Mesenchymal stem cell (in vitro differentiated cells and primary cell): ENCODE measurements around the gene MYOT.
A peak's percentile ranks its signal among the peaks of the same experiment; 100 is the strongest.

ENCODE experiments used
- DNase-seq: peaks from one replicate; pipeline ENCODE4 v3.0.0-alpha.2; 2013
- H2AFZ ChIP-seq: one replicate; pipeline ENCODE4 v1.6.1; 2013; ENCODE audit warnings: low read depth, mild to moderate bottlenecking, control low read depth, inconsistent platforms, low read length, moderate library complexity
- H2AK5ac ChIP-seq: 2 replicates; pipeline ENCODE4 v1.6.1; 2013; ENCODE audit warnings: low read length, moderate library complexity, mild to moderate bottlenecking, inconsistent platforms; ENCODE audit not compliant: severe bottlenecking
- H2BK120ac ChIP-seq: one replicate; pipeline ENCODE4 v1.6.1; 2013; ENCODE audit warnings: low read depth, mild to moderate bottlenecking, inconsistent platforms, low read length, moderate library complexity
- H2BK12ac ChIP-seq, 2 experiments: one replicate each; pipeline ENCODE4 v1.6.1; 2013; ENCODE audit warnings: inconsistent platforms in 2 of 2, low read length in 2 of 2, mild to moderate bottlenecking in 2 of 2, moderate library complexity in 2 of 2, control low read depth in 1 of 2
- H2BK15ac ChIP-seq: one replicate; pipeline ENCODE4 v1.6.1; 2013; ENCODE audit warnings: mild to moderate bottlenecking, low read depth, inconsistent platforms; ENCODE audit not compliant: poor library complexity, severe bottlenecking
- H2BK5ac ChIP-seq: 2 replicates; pipeline ENCODE4 v1.6.1; 2013; ENCODE audit warnings: low read depth, mild to moderate bottlenecking, low read length, control low read depth, inconsistent platforms; ENCODE audit not compliant: poor library complexity, severe bottlenecking
- H3K14ac ChIP-seq, 2 experiments: one replicate each; pipeline ENCODE4 v1.6.1; 2013; ENCODE audit warnings: inconsistent platforms in 2 of 2, low read length in 2 of 2, control low read depth in 1 of 2, mild to moderate bottlenecking in 1 of 2, moderate library complexity in 1 of 2
- H3K18ac ChIP-seq, 2 experiments: one replicate each; pipeline ENCODE4 v1.6.1; 2013; ENCODE audit warnings: inconsistent platforms in 2 of 2, low read length in 2 of 2, control low read depth in 1 of 2, low read depth in 1 of 2, mild to moderate bottlenecking in 1 of 2
- H3K23ac ChIP-seq, 2 experiments: one replicate each; pipeline ENCODE4 v1.6.1; 2013; ENCODE audit warnings: inconsistent platforms in 2 of 2, low read length in 2 of 2, mild to moderate bottlenecking in 2 of 2, moderate library complexity in 2 of 2, control low read depth in 1 of 2
- H3K27ac ChIP-seq: 2 replicates; pipeline ENCODE4 v1.5.1; 2013; ENCODE audit warnings: mild to moderate bottlenecking, moderate library complexity, low read length, control low read depth, inconsistent platforms; ENCODE audit not compliant: poor library complexity, severe bottlenecking
- H3K27me3 ChIP-seq, 2 experiments: 2 replicates each; pipeline versions ENCODE4 v1.6.1 to v1.7.0; 2013; ENCODE audit warnings: low read length in 2 of 2, mild to moderate bottlenecking in 2 of 2, moderate library complexity in 2 of 2, control low read depth in 1 of 2, inconsistent platforms in 1 of 2; ENCODE audit not compliant: control insufficient read depth in 1 of 2, insufficient read depth in 1 of 2
- H3K36me3 ChIP-seq, 2 experiments: 2 replicates each; pipeline versions ENCODE4 v1.6.1 to v1.7.0; 2013; ENCODE audit warnings: low read length in 2 of 2, control low read depth in 1 of 2, inconsistent platforms in 1 of 2, low read depth in 1 of 2, mild to moderate bottlenecking in 1 of 2; ENCODE audit not compliant: insufficient read depth in 2 of 2, control insufficient read depth in 1 of 2
- H3K4ac ChIP-seq, 2 experiments: one replicate each; pipeline ENCODE4 v1.6.1; 2013; ENCODE audit warnings: inconsistent platforms in 2 of 2, low read length in 2 of 2, mild to moderate bottlenecking in 2 of 2, moderate library complexity in 2 of 2, control low read depth in 1 of 2, low read depth in 1 of 2
- H3K4me1 ChIP-seq: 2 replicates; pipeline ENCODE4 v1.6.1; 2013; ENCODE audit warnings: low read depth, low read length, control low read depth; ENCODE audit not compliant: control insufficient read depth, insufficient read depth
- H3K4me2 ChIP-seq: 2 replicates; pipeline ENCODE4 v1.6.1; 2013; ENCODE audit warnings: low read length, mild to moderate bottlenecking, inconsistent platforms; ENCODE audit not compliant: poor library complexity, severe bottlenecking
- H3K4me3 ChIP-seq, 2 experiments: 2 replicates each; pipeline versions ENCODE4 v1.5.1 to v1.7.0; 2013; ENCODE audit warnings: low read length in 2 of 2, mild to moderate bottlenecking in 2 of 2, control low read depth in 1 of 2, low read depth in 1 of 2; ENCODE audit not compliant: insufficient read depth in 1 of 2
- H3K79me1 ChIP-seq: replicated peaks from 2 replicates; pipeline ENCODE4 v1.6.1; 2013; ENCODE audit warnings: mild to moderate bottlenecking, control low read depth, low read length, inconsistent platforms; ENCODE audit not compliant: poor library complexity, severe bottlenecking
- H3K9ac ChIP-seq: 2 replicates; pipeline ENCODE4 v1.7.0; 2013; ENCODE audit warnings: mild to moderate bottlenecking, low read length, moderate library complexity
- H3K9me3 ChIP-seq: 2 replicates; pipeline ENCODE4 v1.7.0; 2013; ENCODE audit warnings: mild to moderate bottlenecking, low read length; ENCODE audit not compliant: control insufficient read depth
- H4K8ac ChIP-seq: one replicate; pipeline ENCODE4 v1.6.1; 2013; ENCODE audit warnings: inconsistent platforms, mild to moderate bottlenecking, low read length, moderate library complexity
- H4K91ac ChIP-seq: one replicate; pipeline ENCODE4 v1.6.1; 2013; ENCODE audit warnings: mild to moderate bottlenecking, low read length, inconsistent platforms
- WGBS: methylation state at CpG from one replicate; pipeline ENCODE4 v1.1.7; 2013; ENCODE audit warnings: mixed read lengths; 5-methylcytosine and 5-hydroxymethylcytosine counted together

MYOT gene

DNA sequence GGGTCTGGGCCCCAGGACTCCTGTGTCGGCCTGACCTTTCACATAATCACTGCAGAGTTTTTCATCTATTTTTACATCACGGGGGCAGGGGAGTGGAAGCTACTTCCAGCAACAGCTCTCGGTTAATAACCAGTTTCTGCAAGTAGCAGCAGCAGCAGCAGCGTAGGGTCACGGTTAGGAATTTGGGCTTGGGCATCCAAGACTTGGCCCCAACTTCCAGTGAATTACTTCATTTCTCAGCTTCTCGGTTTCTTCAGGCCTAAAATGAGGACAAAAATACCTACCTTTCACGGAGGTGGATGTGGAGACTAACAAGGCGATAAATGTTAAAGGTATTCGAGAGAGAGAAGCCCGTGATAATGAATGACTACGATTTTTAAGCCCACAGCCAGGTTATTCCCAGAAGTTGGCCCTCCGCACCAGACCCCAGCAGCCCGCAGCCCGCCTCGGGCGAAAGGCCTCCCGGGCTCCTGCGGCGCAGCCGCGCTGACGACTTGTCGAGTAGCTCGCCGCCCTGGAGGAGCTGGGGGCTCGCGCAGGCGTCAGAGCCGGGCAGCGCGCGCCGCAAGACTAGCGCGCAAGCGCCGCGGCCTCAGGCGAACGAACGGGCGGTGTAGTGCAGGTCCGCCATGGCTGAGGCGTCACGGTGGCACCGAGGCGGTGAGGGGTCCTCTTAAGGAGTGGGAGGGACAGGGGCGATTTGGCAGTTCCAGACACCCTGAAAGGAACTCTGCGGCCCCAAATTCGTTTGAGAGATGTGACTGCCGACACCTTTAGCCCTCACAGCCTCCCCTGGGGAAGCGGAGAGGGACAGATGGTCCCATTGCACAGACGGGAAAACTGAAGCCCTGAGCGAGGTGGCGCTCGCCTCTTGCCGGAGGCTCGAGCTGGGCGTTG lies 21.5 kb downstream of the MYOT start, which contains the start of gene PKD2L2:
Gene PKD2L2, plus strand, starts transcription at position 595 of the 897 bp plus-strand sequence. Its CDS starts 35 bp downstream, at position 630.
- Histone ChIP-seq H3K36me3 (no peaks in the 10 kb centered on the region), H3K23ac (no peak within 1 kb of the TSS), H3K9ac (peak within 1 kb of the TSS; percentile 88), H3K79me1 (no peaks in the 10 kb centered on the region), H4K91ac (no peak within 1 kb of the TSS), H3K9me3 (no peaks in the 10 kb centered on the region), H3K4me2 (no peak within 1 kb of the TSS), H2BK15ac (no peak within 1 kb of the TSS), H2AK5ac (no peak within 1 kb of the TSS), H3K4me3 (peak within 1 kb of the TSS in 1 of 2 experiments; percentile 83), H3K4ac (no peak within 1 kb of the TSS), H4K8ac (no peak within 1 kb of the TSS), H2BK5ac (no peak within 1 kb of the TSS), H3K4me1 (no peaks in the 10 kb centered on the region), H3K14ac (no peak within 1 kb of the TSS), H3K27me3 (no peaks in the 10 kb centered on the region), H2AFZ (no peak within 1 kb of the TSS), H2BK12ac (no peak within 1 kb of the TSS), H2BK120ac (no peak within 1 kb of the TSS), H3K18ac (no peak within 1 kb of the TSS), H3K27ac (no peak within 1 kb of the TSS)
- 95% methylated on average over 59 of the region's 59 CpGs for WGBS
- DNase-seq, result no peak

DNA sequence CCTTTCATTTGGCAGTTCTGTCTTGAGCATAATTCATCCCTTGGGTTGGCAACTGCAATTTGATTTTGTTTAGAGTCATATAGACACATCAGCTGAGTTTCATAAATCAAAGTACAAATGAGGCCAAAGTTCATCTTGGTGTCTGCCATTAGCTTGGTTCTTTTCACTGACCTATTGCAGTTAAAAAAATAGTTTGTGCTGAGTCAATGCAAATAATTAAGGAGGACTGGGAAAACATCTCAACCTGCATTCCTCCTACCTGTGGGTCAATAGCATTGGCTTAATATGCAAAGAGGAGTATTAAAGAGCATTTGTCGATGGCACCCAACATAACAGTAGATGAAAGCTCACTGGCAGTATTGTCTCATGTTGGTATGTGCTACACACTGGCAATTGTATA lies 23.2 kb downstream of the MYOT start:
- no peak overlapping the region for H3K9ac ChIP-seq
- H2AK5ac ChIP-seq, result no peak overlapping the region
- no peak overlapping the region for H3K4ac ChIP-seq
- no peak overlapping the region for H3K27ac ChIP-seq
- H2BK5ac ChIP-seq, result no peak overlapping the region
- H4K91ac ChIP-seq, result no peak overlapping the region
- no peak overlapping the region for H2BK12ac ChIP-seq
- H3K4me2 ChIP-seq, result no peak overlapping the region
- no peaks in the 10 kb centered on the region for H3K4me1 ChIP-seq
- no peak overlapping the region for H3K23ac ChIP-seq
- H3K27me3 ChIP-seq, result no peaks in the 10 kb centered on the region
- H3K14ac ChIP-seq, result no peak overlapping the region
- H2AFZ ChIP-seq, result no peak overlapping the region
- H2BK15ac ChIP-seq, result no peak overlapping the region
- H3K4me3 ChIP-seq, result no peak overlapping the region
- H3K9me3 ChIP-seq, result no peaks in the 10 kb centered on the region
- H4K8ac ChIP-seq, result no peak overlapping the region
- WGBS, result 91% methylated on average over 1 of the region's 1 CpG
- DNase-seq, result no peak
- H3K79me1 ChIP-seq, result no peaks in the 10 kb centered on the region
- no peaks in the 10 kb centered on the region for H3K36me3 ChIP-seq
- no peak overlapping the region for H3K18ac ChIP-seq
- no peak overlapping the region for H2BK120ac ChIP-seq

DNA sequence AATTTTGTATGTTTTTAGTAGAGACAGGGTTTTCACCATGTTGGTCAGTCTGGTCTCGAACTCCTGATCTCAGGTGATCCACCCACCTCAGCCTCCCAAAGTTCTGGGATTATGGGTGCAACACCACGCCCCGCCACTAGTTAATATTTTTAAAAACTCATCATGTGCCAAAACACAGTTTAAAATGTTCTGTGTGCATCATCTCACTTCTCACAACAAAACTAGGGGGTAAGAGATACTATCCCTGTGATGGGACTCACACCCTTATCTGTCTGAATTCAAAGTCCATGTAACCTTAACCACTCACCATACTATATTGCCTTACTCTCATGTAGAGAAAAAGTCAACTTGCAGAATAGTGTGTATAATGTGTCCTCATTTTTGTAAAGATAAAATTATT lies 24.2 kb downstream of the MYOT start:
- H2AK5ac ChIP-seq, result no peak overlapping the region
- H3K79me1 ChIP-seq, result no peaks in the 10 kb centered on the region
- H4K8ac ChIP-seq, result no peak overlapping the region
- H3K36me3 ChIP-seq, result no peaks in the 10 kb centered on the region
- H2BK120ac ChIP-seq, result no peak overlapping the region
- H3K23ac ChIP-seq, result no peak overlapping the region
- no peak overlapping the region for H3K9ac ChIP-seq
- DNase-seq, result no peak
- no peak overlapping the region for H3K27ac ChIP-seq
- no peak overlapping the region for H2BK12ac ChIP-seq
- H3K4me2 ChIP-seq, result no peak overlapping the region
- H3K4me3 ChIP-seq, result no peak overlapping the region
- H3K18ac ChIP-seq, result no peak overlapping the region
- H2BK5ac ChIP-seq, result no peak overlapping the region
- H3K4ac ChIP-seq, result no peak overlapping the region
- no peaks in the 10 kb centered on the region for H3K27me3 ChIP-seq
- H3K4me1 ChIP-seq, result no peaks in the 10 kb centered on the region
- no peaks in the 10 kb centered on the region for H3K9me3 ChIP-seq
- H2AFZ ChIP-seq, result no peak overlapping the region
- no peak overlapping the region for H2BK15ac ChIP-seq
- no peak overlapping the region for H3K14ac ChIP-seq
- no peak overlapping the region for H4K91ac ChIP-seq
- 91% methylated on average over 3 of the region's 3 CpGs for WGBS

DNA sequence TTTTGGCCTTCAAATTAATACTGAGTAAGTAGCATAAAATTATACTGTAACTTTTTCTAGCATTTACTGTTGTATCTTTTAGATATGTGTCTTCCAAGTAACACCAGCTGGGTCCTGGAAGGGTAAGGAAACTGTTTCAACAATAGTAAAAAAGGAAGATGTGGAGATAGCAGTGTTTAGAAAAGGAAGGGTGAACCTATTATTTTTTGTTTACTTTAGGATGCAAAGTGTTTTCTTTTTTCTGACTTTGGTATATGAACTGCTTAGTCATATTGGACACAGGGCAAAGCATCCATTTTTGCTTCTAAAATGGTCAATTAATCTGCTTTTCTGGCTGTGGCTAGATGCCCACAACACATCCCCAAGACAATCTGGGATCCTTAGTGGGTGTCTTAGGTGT lies 26.9 kb downstream of the MYOT start:
- H2BK120ac ChIP-seq, result no peak overlapping the region
- peak overlapping the region in 1 of 2 experiments; percentile 21 for H3K18ac ChIP-seq
- no peak overlapping the region for H4K91ac ChIP-seq
- H3K9ac ChIP-seq, result no peak overlapping the region
- no peak overlapping the region for H3K27ac ChIP-seq
- H3K4ac ChIP-seq, result no peak overlapping the region
- H3K27me3 ChIP-seq, result no peaks in the 10 kb centered on the region
- no peaks in the 10 kb centered on the region for H3K36me3 ChIP-seq
- H3K9me3 ChIP-seq, result no peaks in the 10 kb centered on the region
- H2BK12ac ChIP-seq, result no peak overlapping the region
- no peak overlapping the region for H4K8ac ChIP-seq
- H3K23ac ChIP-seq, result no peak overlapping the region
- no peak overlapping the region for H2BK15ac ChIP-seq
- no peak overlapping the region for H2BK5ac ChIP-seq
- H3K4me2 ChIP-seq, result no peak overlapping the region
- H3K79me1 ChIP-seq, result no peaks in the 10 kb centered on the region
- no peak overlapping the region for H2AFZ ChIP-seq
- no peak for DNase-seq
- no peaks in the 10 kb centered on the region for H3K4me1 ChIP-seq
- no peak overlapping the region for H2AK5ac ChIP-seq
- H3K4me3 ChIP-seq, result no peak overlapping the region
- H3K14ac ChIP-seq, result no peak overlapping the region
